Sigmoid colon (tissue), 4 donors: ENCODE measurements around the gene LMBR1L.

Source experiments
- EP300 ChIP-seq, 4 donors: sonication (generic); formaldehyde crosslinking; IDR thresholded peaks; one replicate each; pipeline ENCODE4 v1.6.1; 2017; ENCODE audit warnings: antibody characterized with exemption in 4 of 4
- POLR2A ChIP-seq, 2 donors: fragments of 450-650 bp; IDR thresholded peaks; one replicate each; pipeline ENCODE4 v1.6.1; 2016; ENCODE audit warnings: antibody characterized with exemption in 2 of 2, mild to moderate bottlenecking in 2 of 2, moderate library complexity in 2 of 2
- POLR2AphosphoS5 ChIP-seq, 4 donors: sonication (generic); formaldehyde crosslinking; IDR thresholded peaks; one replicate each; pipeline ENCODE4 v1.6.1; 2017; ENCODE audit warnings: antibody characterized with exemption in 4 of 4
- TF ChIP-seq, protein P1 (sequence below), 4 experiments: fragments of 450-650 bp in 3 of 4; fragments of 200-600 bp in 1 of 4; IDR thresholded peaks; one replicate each; pipeline ENCODE4 v1.5.1; 2016 to 2019; ENCODE audit warnings: antibody characterized with exemption in 4 of 4, mild to moderate bottlenecking in 3 of 4, moderate library complexity in 2 of 4

DNA sequence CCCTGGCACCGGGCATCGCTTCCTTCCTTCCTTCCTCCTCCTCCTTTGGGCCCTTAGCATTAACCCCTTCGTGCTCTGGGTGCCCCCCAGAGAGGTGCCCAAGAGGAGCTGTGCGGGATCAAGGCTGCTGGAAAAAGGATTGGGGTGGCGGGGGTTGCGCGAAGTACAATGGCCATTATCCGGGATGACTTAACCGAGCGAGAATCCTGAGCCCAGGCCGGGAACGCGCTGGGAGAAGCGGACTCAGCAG is 18.9 kb downstream of the LMBR1L start:
- TF ChIP-seq POLR2AphosphoS5 (IDR thresholded peaks at IDR 0.05): no peak
- TF ChIP-seq, protein P1, sequence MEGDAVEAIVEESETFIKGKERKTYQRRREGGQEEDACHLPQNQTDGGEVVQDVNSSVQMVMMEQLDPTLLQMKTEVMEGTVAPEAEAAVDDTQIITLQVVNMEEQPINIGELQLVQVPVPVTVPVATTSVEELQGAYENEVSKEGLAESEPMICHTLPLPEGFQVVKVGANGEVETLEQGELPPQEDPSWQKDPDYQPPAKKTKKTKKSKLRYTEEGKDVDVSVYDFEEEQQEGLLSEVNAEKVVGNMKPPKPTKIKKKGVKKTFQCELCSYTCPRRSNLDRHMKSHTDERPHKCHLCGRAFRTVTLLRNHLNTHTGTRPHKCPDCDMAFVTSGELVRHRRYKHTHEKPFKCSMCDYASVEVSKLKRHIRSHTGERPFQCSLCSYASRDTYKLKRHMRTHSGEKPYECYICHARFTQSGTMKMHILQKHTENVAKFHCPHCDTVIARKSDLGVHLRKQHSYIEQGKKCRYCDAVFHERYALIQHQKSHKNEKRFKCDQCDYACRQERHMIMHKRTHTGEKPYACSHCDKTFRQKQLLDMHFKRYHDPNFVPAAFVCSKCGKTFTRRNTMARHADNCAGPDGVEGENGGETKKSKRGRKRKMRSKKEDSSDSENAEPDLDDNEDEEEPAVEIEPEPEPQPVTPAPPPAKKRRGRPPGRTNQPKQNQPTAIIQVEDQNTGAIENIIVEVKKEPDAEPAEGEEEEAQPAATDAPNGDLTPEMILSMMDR (IDR thresholded peaks at IDR 0.05): no peak
- TF ChIP-seq POLR2A (IDR thresholded peaks at IDR 0.05): no peak
- TF ChIP-seq EP300 (IDR thresholded peaks at IDR 0.05): no peak
